ENCODE results near the gene PF4V1. TPM values are rescaled to one million over a fixed set of nuclear protein-coding genes. Genes with fewer than 3 reads are reported as not detected.

The PF4V1 gene
- total RNA-seq, 1 experiment from 2014 or later: not detected

DNA sequence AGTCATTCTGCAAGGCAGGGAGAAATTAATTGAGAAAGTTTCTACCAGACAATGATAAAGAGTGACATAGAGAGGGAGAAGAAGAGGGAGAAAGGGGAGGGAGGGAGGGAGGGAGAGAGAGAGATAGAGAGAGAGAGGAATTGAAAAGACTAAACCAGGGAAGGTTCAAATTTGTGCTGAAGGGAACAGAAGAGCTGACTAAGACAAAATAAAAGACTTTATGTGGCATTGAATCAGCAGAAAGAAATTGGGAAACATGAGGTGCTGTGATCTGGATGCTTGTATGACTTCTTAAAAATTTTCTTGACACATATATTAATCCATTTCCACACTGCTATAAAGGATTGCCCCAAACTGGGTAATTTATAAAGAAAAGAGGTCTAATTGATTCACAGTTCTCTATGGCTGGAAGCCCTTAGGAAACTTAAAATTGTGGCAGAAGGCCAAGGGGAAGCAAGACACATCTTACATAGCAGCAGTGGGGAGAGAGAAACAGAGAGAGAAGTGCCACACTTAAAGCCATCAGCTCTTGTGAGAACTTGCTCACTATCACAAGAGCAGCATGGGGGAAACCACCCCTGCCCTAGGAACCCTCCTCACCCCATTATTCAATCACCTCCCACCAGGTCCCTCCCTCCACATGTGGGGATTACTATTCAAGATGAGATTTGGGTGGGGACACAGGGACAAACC, 30.1 kb upstream of the PF4V1 start:
- DNase-seq: no peak
- POLR2A ChIA-PET (ENCODE audit: unreplicated experiment): no interaction called here
- Histone ChIP-seq H3K27ac (no peak overlapping the region), H3K4me2 (no peak overlapping the region), H3K27me3 (ENCODE audit: insufficient read depth, low read depth) (no peaks in the 10 kb centered on the region), H3K4me3 (no peak overlapping the region), H3K4me1 (replicated peaks; ENCODE audit: insufficient read depth) (no peaks in the 10 kb centered on the region), H3K79me2 (ENCODE audit: low read depth) (no peaks in the 10 kb centered on the region), H3K9me2 (ENCODE audit: insufficient read depth) (no peaks in the 10 kb centered on the region), H2AFZ (no peak overlapping the region), H4K20me1 (ENCODE audit: insufficient read depth) (no peaks in the 10 kb centered on the region), H3K9me3 (ENCODE audit: insufficient read depth, low read depth) (no peaks in the 10 kb centered on the region), H3K36me3 (ENCODE audit: low read depth) (no peaks in the 10 kb centered on the region), H3F3A (ENCODE audit: insufficient read depth, low read depth) (no peaks in the 10 kb centered on the region)
- TF ChIP-seq EZH2 (IDR thresholded peaks at IDR 0.05; ENCODE audit: low read depth) (no peak), CTCF (conservative IDR thresholded peaks at IDR 0.05) (no peak)
- intact Hi-C loops (cut with micrococcal nuclease; ENCODE audit: unreplicated experiment): no loop called here
- CTCF ChIA-PET: no interaction called here
- BruUV-seq (replicated peaks): no TSS peak

- H3K4me3 ChIP-seq: no peak overlapping the region
- H3K36me3 ChIP-seq (ENCODE audit: low read depth): no peaks in the 10 kb centered on the region
- no peaks in the 10 kb centered on the region for H4K20me1 ChIP-seq (ENCODE audit: insufficient read depth)
- H3K4me2 ChIP-seq: no peak overlapping the region
- CTCF ChIA-PET: no interaction called here
- intact Hi-C loops (cut with micrococcal nuclease; ENCODE audit: unreplicated experiment): no loop called here
- no peaks in the 10 kb centered on the region for H3K4me1 ChIP-seq (replicated peaks; ENCODE audit: insufficient read depth)
- H3F3A ChIP-seq (ENCODE audit: insufficient read depth, low read depth): no peaks in the 10 kb centered on the region
- POLR2A ChIA-PET (ENCODE audit: unreplicated experiment): no interaction called here
- BruUV-seq (replicated peaks): no TSS peak
- H3K27ac ChIP-seq: no peak overlapping the region
- DNase-seq: no peak
- no peaks in the 10 kb centered on the region for H3K27me3 ChIP-seq (ENCODE audit: insufficient read depth, low read depth)
- H3K9me3 ChIP-seq (ENCODE audit: insufficient read depth, low read depth): no peaks in the 10 kb centered on the region
- no peaks in the 10 kb centered on the region for H3K9me2 ChIP-seq (ENCODE audit: insufficient read depth)
- H2AFZ ChIP-seq: no peak overlapping the region
- H3K79me2 ChIP-seq (ENCODE audit: low read depth): no peaks in the 10 kb centered on the region
- TF ChIP-seq CTCF (conservative IDR thresholded peaks at IDR 0.05) (no peak), EZH2 (IDR thresholded peaks at IDR 0.05; ENCODE audit: low read depth) (no peak)
Observed at GRCh38 chr4:73823760-73824159, 29.3 kb upstream of the PF4V1 start.

GRCh38 chr4:73828956-73829355, 24.1 kb upstream of the PF4V1 start:
- Histone ChIP-seq H3F3A (ENCODE audit: insufficient read depth, low read depth) (no peaks in the 10 kb centered on the region), H3K79me2 (ENCODE audit: low read depth) (no peaks in the 10 kb centered on the region), H4K20me1 (ENCODE audit: insufficient read depth) (no peaks in the 10 kb centered on the region), H3K27me3 (ENCODE audit: insufficient read depth, low read depth) (no peaks in the 10 kb centered on the region), H3K27ac (no peak overlapping the region), H3K4me2 (no peak overlapping the region), H3K9me2 (ENCODE audit: insufficient read depth) (no peaks in the 10 kb centered on the region), H3K36me3 (ENCODE audit: low read depth) (no peaks in the 10 kb centered on the region), H2AFZ (no peak overlapping the region), H3K4me1 (replicated peaks; ENCODE audit: insufficient read depth) (no peaks in the 10 kb centered on the region), H3K4me3 (no peak overlapping the region), H3K9me3 (ENCODE audit: insufficient read depth, low read depth) (no peaks in the 10 kb centered on the region)
- CTCF ChIA-PET: no interaction called here
- no peak for DNase-seq
- POLR2A ChIA-PET (ENCODE audit: unreplicated experiment): interaction anchor here (0.6 kb wide), 1 partner anchor 87 kb away, joined by 5 read pairs; no protein-coding TSS in a partner anchor
- intact Hi-C loops (cut with micrococcal nuclease; ENCODE audit: unreplicated experiment): no loop called here
- BruUV-seq (replicated peaks): no TSS peak
- TF ChIP-seq CTCF (conservative IDR thresholded peaks at IDR 0.05) (no peak), EZH2 (IDR thresholded peaks at IDR 0.05; ENCODE audit: low read depth) (no peak)

All from PC-9 (cell line).